ENCODE measurements around the gene DDO. TPM values are rescaled to one million over a fixed set of nuclear protein-coding genes. Genes with fewer than 3 reads are reported as not detected.
"Not testable (repeated sequence)": the region's sequence is repeated elsewhere in the genome, so short reads cannot be mapped to it uniquely, and the experiment has no call there.

Gene DDO
- total and polyA plus RNA-seq, 4 donors: 0.79 to 3.1 (median 2.0) TPM

GRCh38 chr6:110459137-110459536 lies 43.8 kb upstream of the DDO start:
- no peak for ATAC-seq (ENCODE audit: insufficient read depth, low FRiP score)
- Histone ChIP-seq H3K9ac (ENCODE audit: insufficient read depth in 1 of 2, low read length in 2 of 2) (no peak overlapping the region), H3K9me3 (ENCODE audit: control insufficient read depth in 4 of 4, insufficient read depth in 3 of 4, low read length in 3 of 4) (peaks cover 0 to 16% (median 12%) of the 10 kb centered on the region in 4 donors), H3K27me3 (ENCODE audit: control insufficient read depth in 3 of 3, insufficient read depth in 3 of 3, low read length in 2 of 3) (no peaks in the 10 kb centered on the region), H3K4me3 (no peak overlapping the region), H3K27ac (ENCODE audit: low read depth in 1 of 2, low read length in 1 of 2) (no peak overlapping the region), H3K36me3 (ENCODE audit: control insufficient read depth in 4 of 4, insufficient read depth in 4 of 4, low read length in 4 of 4) (no peaks in the 10 kb centered on the region), H3K4me1 (ENCODE audit: control insufficient read depth in 5 of 5, insufficient read depth in 5 of 5, low read length in 5 of 5) (no peaks in the 10 kb centered on the region)
- WGBS, 2 donors: 95% methylated on average over 2 of the region's 2 CpGs
- no peak for DNase-seq
- no peak for TF ChIP-seq CTCF (IDR thresholded peaks at IDR 0.05; ENCODE audit: control extremely low read depth, extremely low read depth)

GRCh38 chr6:110458476-110458875 lies 43.1 kb upstream of the DDO start:
- Histone ChIP-seq H3K4me1 (ENCODE audit: control insufficient read depth in 5 of 5, insufficient read depth in 5 of 5, low read length in 5 of 5) (no peaks in the 10 kb centered on the region), H3K9me3 (ENCODE audit: control insufficient read depth in 4 of 4, insufficient read depth in 3 of 4, low read length in 3 of 4) (peaks cover 0 to 16% (median 9%) of the 10 kb centered on the region in 4 donors), H3K27me3 (ENCODE audit: control insufficient read depth in 3 of 3, insufficient read depth in 3 of 3, low read length in 2 of 3) (no peaks in the 10 kb centered on the region), H3K36me3 (ENCODE audit: control insufficient read depth in 4 of 4, insufficient read depth in 4 of 4, low read length in 4 of 4) (no peaks in the 10 kb centered on the region), H3K27ac (ENCODE audit: low read depth in 1 of 2, low read length in 1 of 2) (no peak overlapping the region), H3K9ac (ENCODE audit: insufficient read depth in 1 of 2, low read length in 2 of 2) (no peak overlapping the region), H3K4me3 (no peak overlapping the region)
- no peak for DNase-seq
- 95 to 96% methylated on average over 1 of the region's 1 CpG for WGBS, 2 donors
- no peak for ATAC-seq (ENCODE audit: insufficient read depth, low FRiP score)
- TF ChIP-seq CTCF (IDR thresholded peaks at IDR 0.05; ENCODE audit: control extremely low read depth, extremely low read depth): no peak

GRCh38 chr6:110457567-110458175 lies 42.3 kb upstream of the DDO start:
- DNase-seq; H3K36me3 ChIP-seq (ENCODE audit: control insufficient read depth in 4 of 4, insufficient read depth in 4 of 4, low read length in 4 of 4); H3K4me1 ChIP-seq (ENCODE audit: control insufficient read depth in 5 of 5, insufficient read depth in 5 of 5, low read length in 5 of 5); ATAC-seq (ENCODE audit: insufficient read depth, low FRiP score); H3K27me3 ChIP-seq (ENCODE audit: control insufficient read depth in 3 of 3, insufficient read depth in 3 of 3, low read length in 2 of 3); H3K9ac ChIP-seq (ENCODE audit: insufficient read depth in 1 of 2, low read length in 2 of 2); H3K4me3 ChIP-seq; H3K27ac ChIP-seq (ENCODE audit: low read depth in 1 of 2, low read length in 1 of 2): not testable (repeated sequence)
- H3K9me3 ChIP-seq (ENCODE audit: control insufficient read depth in 4 of 4, insufficient read depth in 3 of 4, low read length in 3 of 4): peaks cover 0 to 11% (median 8%) of the 10 kb centered on the region in 4 donors
- 84 to 88% methylated on average over 8 of the region's 8 CpGs for WGBS, 2 donors

- no peak for TF ChIP-seq CTCF (IDR thresholded peaks at IDR 0.05; ENCODE audit: control extremely low read depth, extremely low read depth)
- 93% methylated on average over 3 of the region's 3 CpGs for WGBS, 2 donors
- Histone ChIP-seq H3K9me3 (ENCODE audit: control insufficient read depth in 4 of 4, insufficient read depth in 3 of 4, low read length in 3 of 4) (peaks cover 0 to 10% (median 2%) of the 10 kb centered on the region in 4 donors), H3K36me3 (ENCODE audit: control insufficient read depth in 4 of 4, insufficient read depth in 4 of 4, low read length in 4 of 4) (no peaks in the 10 kb centered on the region), H3K4me1 (ENCODE audit: control insufficient read depth in 5 of 5, insufficient read depth in 5 of 5, low read length in 5 of 5) (no peaks in the 10 kb centered on the region), H3K9ac (ENCODE audit: insufficient read depth in 1 of 2, low read length in 2 of 2) (no peak overlapping the region), H3K4me3 (no peak overlapping the region), H3K27ac (ENCODE audit: low read depth in 1 of 2, low read length in 1 of 2) (no peak overlapping the region), H3K27me3 (ENCODE audit: control insufficient read depth in 3 of 3, insufficient read depth in 3 of 3, low read length in 2 of 3) (no peaks in the 10 kb centered on the region)
- no peak for ATAC-seq (ENCODE audit: insufficient read depth, low FRiP score)
- DNase-seq: no peak
Observed at GRCh38 chr6:110456694-110457093, 41.3 kb upstream of the DDO start.

All from lung (tissue), 12 donors.